ENCODE results near the gene AOC2. TPM values are rescaled to one million over a fixed set of nuclear protein-coding genes. Genes with fewer than 3 reads are reported as not detected.
A peak's percentile ranks its signal among the peaks of the same experiment; 100 is the strongest.

Gene AOC2
- total and polyA plus RNA-seq, 2 of the 13 experiments (the other 11 are each of a cell fraction or from before 2014, with no cell fraction given): 1.2 to 3.3 TPM

DNA sequence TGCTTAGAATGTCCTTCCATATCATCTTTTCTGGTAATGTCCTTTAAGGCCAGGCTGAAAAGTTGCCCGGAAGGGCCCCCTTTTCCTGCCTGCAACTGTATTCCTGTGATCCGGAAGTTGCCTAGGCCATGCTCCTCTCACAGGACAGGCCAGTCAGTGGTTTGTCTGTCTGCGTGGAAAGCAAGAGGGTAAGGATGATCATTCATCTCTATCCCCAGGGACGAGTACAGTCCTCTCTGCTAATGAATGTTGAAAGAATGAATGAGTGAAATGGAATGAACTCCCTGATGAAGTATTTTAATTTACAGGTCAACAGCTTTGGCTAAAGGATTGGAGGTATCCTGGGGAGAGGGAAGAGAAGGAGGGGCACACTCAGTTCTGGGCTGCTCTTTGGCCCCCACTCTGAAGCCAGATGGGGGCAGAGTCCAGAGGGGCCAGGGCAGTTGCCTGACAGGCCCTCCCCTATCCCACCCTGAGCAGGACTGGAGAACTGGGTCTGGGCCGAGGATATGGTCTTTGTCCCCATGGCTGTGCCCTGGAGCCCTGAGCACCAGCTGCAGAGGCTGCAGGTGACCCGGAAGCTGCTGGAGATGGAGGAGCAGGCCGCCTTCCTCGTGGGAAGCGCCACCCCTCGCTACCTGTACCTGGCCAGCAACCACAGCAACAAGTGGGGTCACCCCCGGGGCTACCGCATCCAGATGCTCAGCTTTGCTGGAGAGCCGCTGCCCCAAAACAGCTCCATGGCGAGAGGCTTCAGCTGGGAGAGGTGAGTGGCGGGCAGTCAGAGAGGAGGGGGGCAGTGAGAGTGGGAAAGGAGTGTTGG lies 9.8 kb downstream of the AOC2 start (continued):
- TF ChIP-seq, protein P1, sequence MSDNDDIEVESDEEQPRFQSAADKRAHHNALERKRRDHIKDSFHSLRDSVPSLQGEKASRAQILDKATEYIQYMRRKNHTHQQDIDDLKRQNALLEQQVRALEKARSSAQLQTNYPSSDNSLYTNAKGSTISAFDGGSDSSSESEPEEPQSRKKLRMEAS (IDR thresholded peaks at IDR 0.05): peak; percentile 3
- TF ChIP-seq ZNF136 (CRISPR knock-in tag; IDR thresholded peaks at IDR 0.05; ENCODE audit: low read depth) (no peak), NFYC (CRISPR knock-in tag; IDR thresholded peaks at IDR 0.05) (peak; percentile 14; the same call in 1 of the 2 replicates), BRD4 (CRISPR knock-in tag; IDR thresholded peaks at IDR 0.05) (peak; percentile 74; the same call in 1 of the 2 replicates), ZMYM2 (CRISPR knock-in tag; IDR thresholded peaks at IDR 0.05) (peak; percentile 79), ZKSCAN5 (CRISPR knock-in tag; IDR thresholded peaks at IDR 0.05) (no peak), RXRA (CRISPR knock-in tag; IDR thresholded peaks at IDR 0.05) (peak; percentile 74; the same call in 1 of the 2 replicates), ZNF121 (CRISPR knock-in tag; IDR thresholded peaks at IDR 0.05) (peak; percentile 12; the same call in 1 of the 2 replicates), GTF2F1 (IDR thresholded peaks at IDR 0.05; ENCODE audit: low read length) (no peak), NCOR1 (IDR thresholded peaks at IDR 0.05; ENCODE audit: borderline replicate concordance, low read length) (peak; percentile 73; the same call in 1 of the 2 replicates), RNF2 (conservative IDR thresholded peaks at IDR 0.05; ENCODE audit: low read depth) (no peak), MAFF (IDR thresholded peaks at IDR 0.05; ENCODE audit: low read depth, low read length) (no peak), ATAD3A (CRISPR knock-in tag; IDR thresholded peaks at IDR 0.05) (no peak), ZSCAN20 (CRISPR knock-in tag; IDR thresholded peaks at IDR 0.05; ENCODE audit: borderline replicate concordance) (no peak), AGO2 (optimal IDR thresholded peaks at IDR 0.05; ENCODE audit: low read depth, low read length) (no peak), U2AF2 (IDR thresholded peaks at IDR 0.05; ENCODE audit: low read depth, low read length) (no peak), GATAD1 (CRISPR knock-in tag; IDR thresholded peaks at IDR 0.05) (no peak), MED8 (CRISPR knock-in tag; IDR thresholded peaks at IDR 0.05; ENCODE audit: insufficient replicate concordance) (peak; percentile 39), YEATS2 (CRISPR knock-in tag; IDR thresholded peaks at IDR 0.05; ENCODE audit: borderline replicate concordance) (no peak)
- TF ChIP-seq, protein P2, sequence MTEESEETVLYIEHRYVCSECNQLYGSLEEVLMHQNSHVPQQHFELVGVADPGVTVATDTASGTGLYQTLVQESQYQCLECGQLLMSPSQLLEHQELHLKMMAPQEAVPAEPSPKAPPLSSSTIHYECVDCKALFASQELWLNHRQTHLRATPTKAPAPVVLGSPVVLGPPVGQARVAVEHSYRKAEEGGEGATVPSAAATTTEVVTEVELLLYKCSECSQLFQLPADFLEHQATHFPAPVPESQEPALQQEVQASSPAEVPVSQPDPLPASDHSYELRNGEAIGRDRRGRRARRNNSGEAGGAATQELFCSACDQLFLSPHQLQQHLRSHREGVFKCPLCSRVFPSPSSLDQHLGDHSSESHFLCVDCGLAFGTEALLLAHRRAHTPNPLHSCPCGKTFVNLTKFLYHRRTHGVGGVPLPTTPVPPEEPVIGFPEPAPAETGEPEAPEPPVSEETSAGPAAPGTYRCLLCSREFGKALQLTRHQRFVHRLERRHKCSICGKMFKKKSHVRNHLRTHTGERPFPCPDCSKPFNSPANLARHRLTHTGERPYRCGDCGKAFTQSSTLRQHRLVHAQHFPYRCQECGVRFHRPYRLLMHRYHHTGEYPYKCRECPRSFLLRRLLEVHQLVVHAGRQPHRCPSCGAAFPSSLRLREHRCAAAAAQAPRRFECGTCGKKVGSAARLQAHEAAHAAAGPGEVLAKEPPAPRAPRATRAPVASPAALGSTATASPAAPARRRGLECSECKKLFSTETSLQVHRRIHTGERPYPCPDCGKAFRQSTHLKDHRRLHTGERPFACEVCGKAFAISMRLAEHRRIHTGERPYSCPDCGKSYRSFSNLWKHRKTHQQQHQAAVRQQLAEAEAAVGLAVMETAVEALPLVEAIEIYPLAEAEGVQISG (CRISPR knock-in tag; IDR thresholded peaks at IDR 0.05): peak; percentile 47; the same call in 1 of the 2 replicates
- TF ChIP-seq, protein P3, sequence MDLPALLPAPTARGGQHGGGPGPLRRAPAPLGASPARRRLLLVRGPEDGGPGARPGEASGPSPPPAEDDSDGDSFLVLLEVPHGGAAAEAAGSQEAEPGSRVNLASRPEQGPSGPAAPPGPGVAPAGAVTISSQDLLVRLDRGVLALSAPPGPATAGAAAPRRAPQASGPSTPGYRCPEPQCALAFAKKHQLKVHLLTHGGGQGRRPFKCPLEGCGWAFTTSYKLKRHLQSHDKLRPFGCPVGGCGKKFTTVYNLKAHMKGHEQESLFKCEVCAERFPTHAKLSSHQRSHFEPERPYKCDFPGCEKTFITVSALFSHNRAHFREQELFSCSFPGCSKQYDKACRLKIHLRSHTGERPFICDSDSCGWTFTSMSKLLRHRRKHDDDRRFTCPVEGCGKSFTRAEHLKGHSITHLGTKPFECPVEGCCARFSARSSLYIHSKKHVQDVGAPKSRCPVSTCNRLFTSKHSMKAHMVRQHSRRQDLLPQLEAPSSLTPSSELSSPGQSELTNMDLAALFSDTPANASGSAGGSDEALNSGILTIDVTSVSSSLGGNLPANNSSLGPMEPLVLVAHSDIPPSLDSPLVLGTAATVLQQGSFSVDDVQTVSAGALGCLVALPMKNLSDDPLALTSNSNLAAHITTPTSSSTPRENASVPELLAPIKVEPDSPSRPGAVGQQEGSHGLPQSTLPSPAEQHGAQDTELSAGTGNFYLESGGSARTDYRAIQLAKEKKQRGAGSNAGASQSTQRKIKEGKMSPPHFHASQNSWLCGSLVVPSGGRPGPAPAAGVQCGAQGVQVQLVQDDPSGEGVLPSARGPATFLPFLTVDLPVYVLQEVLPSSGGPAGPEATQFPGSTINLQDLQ (CRISPR knock-in tag; IDR thresholded peaks at IDR 0.05): no peak
- TF ChIP-seq, protein P4, sequence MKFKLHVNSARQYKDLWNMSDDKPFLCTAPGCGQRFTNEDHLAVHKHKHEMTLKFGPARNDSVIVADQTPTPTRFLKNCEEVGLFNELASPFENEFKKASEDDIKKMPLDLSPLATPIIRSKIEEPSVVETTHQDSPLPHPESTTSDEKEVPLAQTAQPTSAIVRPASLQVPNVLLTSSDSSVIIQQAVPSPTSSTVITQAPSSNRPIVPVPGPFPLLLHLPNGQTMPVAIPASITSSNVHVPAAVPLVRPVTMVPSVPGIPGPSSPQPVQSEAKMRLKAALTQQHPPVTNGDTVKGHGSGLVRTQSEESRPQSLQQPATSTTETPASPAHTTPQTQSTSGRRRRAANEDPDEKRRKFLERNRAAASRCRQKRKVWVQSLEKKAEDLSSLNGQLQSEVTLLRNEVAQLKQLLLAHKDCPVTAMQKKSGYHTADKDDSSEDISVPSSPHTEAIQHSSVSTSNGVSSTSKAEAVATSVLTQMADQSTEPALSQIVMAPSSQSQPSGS (CRISPR knock-in tag; IDR thresholded peaks at IDR 0.05): peak; percentile 76
- TF ChIP-seq, protein P5, sequence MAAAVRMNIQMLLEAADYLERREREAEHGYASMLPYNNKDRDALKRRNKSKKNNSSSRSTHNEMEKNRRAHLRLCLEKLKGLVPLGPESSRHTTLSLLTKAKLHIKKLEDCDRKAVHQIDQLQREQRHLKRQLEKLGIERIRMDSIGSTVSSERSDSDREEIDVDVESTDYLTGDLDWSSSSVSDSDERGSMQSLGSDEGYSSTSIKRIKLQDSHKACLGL (CRISPR knock-in tag; IDR thresholded peaks at IDR 0.05): peak; percentile 81

All from HepG2 (cell line).